ENCODE measurements around the gene DBT. TPM values are rescaled to one million over a fixed set of nuclear protein-coding genes. Genes with fewer than 3 reads are reported as not detected.

DBT gene
- total RNA-seq, 1 experiment from 2014 or later = 14.0 TPM

DNA sequence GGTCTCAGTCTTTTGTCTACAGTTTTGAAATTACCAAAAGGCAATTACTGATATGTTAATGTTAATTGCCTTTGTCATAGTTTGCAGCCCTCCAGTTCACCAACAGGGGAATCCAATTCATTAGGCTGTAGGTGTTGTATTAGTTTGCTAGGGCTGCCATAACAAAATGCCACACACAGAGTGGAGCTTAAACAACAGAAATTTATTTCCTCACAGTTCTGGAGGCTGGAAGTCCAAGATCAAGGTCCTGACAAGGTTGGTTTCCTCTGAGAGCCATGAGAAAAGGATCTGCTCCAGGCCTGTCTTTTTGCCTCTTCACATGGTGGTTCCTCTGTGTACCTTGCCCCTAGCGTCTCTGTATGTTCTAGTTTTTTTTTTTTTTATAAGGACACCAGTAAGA is 17.6 kb upstream of the DBT start (continued):
- TF ChIP-seq EGR1 (IDR thresholded peaks at IDR 0.05; ENCODE audit: low read depth) = no peak
- TF ChIP-seq TCF7L2 (IDR thresholded peaks at IDR 0.05; ENCODE audit: borderline replicate concordance, extremely low read depth, insufficient read depth, insufficient read length) = no peak

DNA sequence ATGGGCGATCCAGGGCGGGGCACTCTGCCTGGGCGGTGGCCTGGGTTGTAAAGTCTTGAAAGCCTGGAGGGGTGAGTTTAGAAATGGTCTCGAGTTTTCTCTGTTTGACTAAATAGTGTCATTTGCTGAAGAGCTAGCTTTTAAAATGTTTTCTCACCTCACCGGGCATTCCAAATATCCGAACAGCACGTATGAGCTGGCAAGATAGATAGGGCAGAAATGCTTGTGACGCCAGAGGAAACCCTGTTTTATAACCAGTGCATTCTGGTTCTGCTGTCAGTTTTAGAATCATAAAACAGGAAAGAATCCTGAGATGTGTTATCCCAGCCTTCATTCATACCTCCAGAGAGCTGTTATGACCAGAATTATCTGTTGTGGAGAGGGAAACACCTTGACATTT is 17.1 kb upstream of the DBT start:
- H3K27me3 ChIP-seq (ENCODE audit: insufficient read depth, low read length) = no peaks in the 10 kb centered on the region
- BruUV-seq (replicated peaks) = TSS peak; percentile 63
- H3K4me1 ChIP-seq (ENCODE audit: control insufficient read depth in 1 of 2, insufficient read depth in 2 of 2, low read length in 2 of 2) = peaks cover 0 to 15% of the 10 kb centered on the region in 2 experiments; a peak in 2 of 4 replicates
- DNase-seq (ENCODE audit: low read depth, low spot score) = no peak
- no peaks in the 10 kb centered on the region for H3K9me3 ChIP-seq (ENCODE audit: control insufficient read depth in 1 of 2, insufficient read depth in 1 of 2, low read depth in 1 of 2, low read length in 2 of 2)
- intact Hi-C loops (cut with micrococcal nuclease) = loop anchor here (1.0 kb wide), 1 partner anchor 85 kb away; no protein-coding TSS in a partner anchor
- H3K4me3 ChIP-seq (replicated peaks in 1 of 2; ENCODE audit: low read depth in 1 of 2, low read length in 2 of 2) = peak overlapping the region; percentile 94 to 99
- ChIA-PET RAD21 (ENCODE audit: low non-redundant PET in 1 of 2, low total read pairs in 2 of 2, uncharacterized antibody in 2 of 2, unreplicated experiment in 2 of 2) (no interaction called here), POLR2A (interaction anchor here (0.5 to 1.5 kb wide), 2 partner anchors 27 to 86 kb away, joined by 3 to 4 read pairs; partner anchors contain the start of gene CDC14A), CTCF (no interaction called here)
- H2AFZ ChIP-seq (ENCODE audit: low read depth, low read length, poor library complexity, severe bottlenecking) = no peak overlapping the region
- H3K79me2 ChIP-seq (ENCODE audit: insufficient read depth, low read length) = peaks cover 37% of the 10 kb centered on the region
- ATAC-seq = peak; percentile 66
- H3K9me2 ChIP-seq (ENCODE audit: insufficient read depth) = no peaks in the 10 kb centered on the region
- TF ChIP-seq SIN3A (IDR thresholded peaks at IDR 0.05; ENCODE audit: low read depth) (0 out of 2 replicates have a peak, but pooled peaks have one; percentile 11), SRF (IDR thresholded peaks at IDR 0.05; ENCODE audit: low read depth) (no peak)
- peak overlapping the region; percentile 88 for H3K4me2 ChIP-seq (ENCODE audit: low read length)
- peak overlapping the region; percentile 95 for H3K9ac ChIP-seq (ENCODE audit: low read length)
- no peaks in the 10 kb centered on the region for H4K20me1 ChIP-seq (ENCODE audit: insufficient read depth)
- H3K36me3 ChIP-seq (ENCODE audit: control insufficient read depth in 1 of 2, insufficient read depth in 2 of 2, low read length in 2 of 2) = peaks cover 25% of the 10 kb centered on the region in 2 experiments; a peak in 3 of 4 replicates
- H3K27ac ChIP-seq (ENCODE audit: low read depth, low read length) = peak overlapping the region; percentile 87

DNA sequence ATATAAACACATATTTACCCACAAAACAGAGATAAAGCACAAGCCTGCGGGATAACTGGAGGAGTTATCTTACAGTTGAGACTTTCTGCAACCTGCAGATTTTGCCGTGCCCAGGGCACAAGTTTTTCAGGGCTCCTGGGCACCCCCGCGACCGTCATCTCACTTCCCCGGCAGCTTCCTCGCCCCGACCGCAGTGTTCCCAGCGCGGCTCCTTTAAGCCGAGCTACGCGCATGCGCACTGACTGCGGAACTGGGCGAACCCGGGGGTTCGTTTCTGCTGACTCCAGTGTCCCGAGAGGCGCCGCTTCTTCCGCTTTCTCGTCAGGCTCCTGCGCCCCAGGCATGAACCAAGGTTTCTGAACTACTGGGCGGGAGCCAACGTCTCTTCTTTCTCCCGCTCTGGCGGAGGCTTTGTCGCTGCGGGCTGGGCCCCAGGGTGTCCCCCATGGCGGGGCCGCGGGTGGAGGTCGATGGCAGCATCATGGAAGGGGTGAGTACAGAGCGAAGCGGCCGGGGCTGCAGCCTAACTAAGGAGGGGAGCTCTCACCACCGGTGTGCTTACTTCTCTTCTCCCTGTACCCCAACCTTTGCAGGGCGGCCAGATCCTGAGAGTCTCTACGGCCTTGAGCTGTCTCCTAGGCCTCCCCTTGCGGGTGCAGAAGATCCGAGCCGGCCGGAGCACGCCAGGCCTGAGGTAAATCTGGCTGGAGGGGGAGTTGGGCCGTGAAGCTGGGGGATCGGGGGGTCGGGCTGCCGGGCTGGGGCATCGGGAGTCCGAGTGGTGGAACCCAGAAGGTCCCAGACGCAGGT is 16.5 kb upstream of the DBT start, which contains the start of gene RTCA:
Gene RTCA (plus strand): TSS at position 286 of the 810 bp plus-strand sequence. CDS start 160 bp downstream, at position 446.
- Histone ChIP-seq H3K27me3 (ENCODE audit: insufficient read depth, low read length) (no peaks in the 10 kb centered on the region), H3K4me3 (replicated peaks in 1 of 2; ENCODE audit: low read depth in 1 of 2, low read length in 2 of 2) (peak within 1 kb of the TSS; percentile 94 to 99), H3K27ac (ENCODE audit: low read depth, low read length) (peak within 1 kb of the TSS; percentile 87), H2AFZ (ENCODE audit: low read depth, low read length, poor library complexity, severe bottlenecking) (peak within 1 kb of the TSS; percentile 66), H4K20me1 (ENCODE audit: insufficient read depth) (no peaks in the 10 kb centered on the region), H3K9ac (ENCODE audit: low read length) (peak within 1 kb of the TSS; percentile 95), H3K4me2 (ENCODE audit: low read length) (peak within 1 kb of the TSS; percentile 88), H3K4me1 (ENCODE audit: control insufficient read depth in 1 of 2, insufficient read depth in 2 of 2, low read length in 2 of 2) (peaks cover 0 to 15% of the 10 kb centered on the region in 2 experiments; a peak in 2 of 4 replicates), H3K9me2 (ENCODE audit: insufficient read depth) (no peaks in the 10 kb centered on the region), H3K9me3 (ENCODE audit: control insufficient read depth in 1 of 2, insufficient read depth in 1 of 2, low read depth in 1 of 2, low read length in 2 of 2) (no peaks in the 10 kb centered on the region), H3K36me3 (ENCODE audit: control insufficient read depth in 1 of 2, insufficient read depth in 2 of 2, low read length in 2 of 2) (peaks cover 19% of the 10 kb centered on the region in 2 experiments; a peak in 3 of 4 replicates), H3K79me2 (ENCODE audit: insufficient read depth, low read length) (peaks cover 35% of the 10 kb centered on the region)
- BruUV-seq (replicated peaks) = no TSS peak
- intact Hi-C loops (cut with micrococcal nuclease) = loop anchor here (1.0 kb wide), 1 partner anchor 85 kb away; no protein-coding TSS in a partner anchor
- ATAC-seq (peak; percentile 96), DNase-seq (ENCODE audit: low read depth, low spot score) (peak; percentile 87)
- CTCF ChIA-PET = interaction anchor here (1.3 kb wide), 1 partner anchor 16 kb away, joined by 4 read pairs; the partner anchor contains the start of gene DBT
- RAD21 ChIA-PET (ENCODE audit: low non-redundant PET in 1 of 2, low total read pairs in 2 of 2, uncharacterized antibody in 2 of 2, unreplicated experiment in 2 of 2) = no interaction called here
- POLR2A ChIA-PET = interaction anchor here (1.5 kb wide), 1 partner anchor 86 kb away, joined by 4 read pairs; the partner anchor contains the start of gene CDC14A
- TF ChIP-seq REST (IDR thresholded peaks at IDR 0.05; ENCODE audit: low read depth) (no peak), CEBPB (IDR thresholded peaks at IDR 0.05; ENCODE audit: low read depth) (no peak), SIN3A (IDR thresholded peaks at IDR 0.05; ENCODE audit: low read depth) (peak; percentile 54), EZH2 (IDR thresholded peaks at IDR 0.05) (no peak), ZBTB33 (IDR thresholded peaks at IDR 0.05; ENCODE audit: extremely low read depth, insufficient replicate concordance, low read length) (no peak), CBX3 (IDR thresholded peaks at IDR 0.05; ENCODE audit: low read depth) (no peak), ZNF274 (IDR thresholded peaks at IDR 0.05; ENCODE audit: low read depth, low read length) (no peak), SRF (IDR thresholded peaks at IDR 0.05; ENCODE audit: low read depth) (no peak)

All from HCT116 (cell line).